GM20000 (cell line): ENCODE results near the gene KCND3.

Source experiments
- DNase-seq: peaks from one replicate; pipeline ENCODE4 v3.0.0; 2012; ENCODE audit warnings: low spot score
- TF ChIP-seq, protein P1 (sequence below): IDR thresholded peaks from 2 replicates; pipeline ENCODE4 v1.5.1; 2012; ENCODE audit warnings: mild to moderate bottlenecking, control low read depth; ENCODE audit errors: extremely low read depth, missing control alignments

Gene KCND3

DNA sequence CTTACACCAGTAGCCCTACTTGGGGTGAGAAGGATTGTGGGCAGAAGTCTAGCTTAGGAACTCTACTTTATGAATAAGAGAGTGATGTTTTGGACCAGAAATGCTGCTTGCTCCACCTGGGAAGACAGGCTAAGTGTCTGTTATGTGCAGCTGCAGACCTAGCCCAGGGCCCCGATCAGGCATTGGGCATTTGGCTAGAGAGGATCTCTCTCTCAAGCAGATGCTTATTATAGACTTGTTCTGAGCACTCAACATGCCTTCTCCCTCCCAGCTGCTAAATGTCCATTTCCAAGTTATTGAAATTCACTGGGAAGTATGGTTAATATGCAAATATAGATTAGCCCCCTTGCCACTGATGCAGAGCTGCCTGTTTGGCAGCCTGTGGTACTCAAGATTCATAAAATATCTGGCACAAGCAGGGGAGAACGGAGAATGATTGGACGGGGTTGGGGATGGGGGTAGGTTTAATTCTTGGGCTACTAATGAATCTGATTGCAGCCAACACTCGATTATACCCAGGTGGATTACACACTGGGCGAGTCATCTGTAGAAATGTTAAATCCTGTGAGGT is 115.9 kb downstream of the KCND3 start:
- TF ChIP-seq, protein P1, sequence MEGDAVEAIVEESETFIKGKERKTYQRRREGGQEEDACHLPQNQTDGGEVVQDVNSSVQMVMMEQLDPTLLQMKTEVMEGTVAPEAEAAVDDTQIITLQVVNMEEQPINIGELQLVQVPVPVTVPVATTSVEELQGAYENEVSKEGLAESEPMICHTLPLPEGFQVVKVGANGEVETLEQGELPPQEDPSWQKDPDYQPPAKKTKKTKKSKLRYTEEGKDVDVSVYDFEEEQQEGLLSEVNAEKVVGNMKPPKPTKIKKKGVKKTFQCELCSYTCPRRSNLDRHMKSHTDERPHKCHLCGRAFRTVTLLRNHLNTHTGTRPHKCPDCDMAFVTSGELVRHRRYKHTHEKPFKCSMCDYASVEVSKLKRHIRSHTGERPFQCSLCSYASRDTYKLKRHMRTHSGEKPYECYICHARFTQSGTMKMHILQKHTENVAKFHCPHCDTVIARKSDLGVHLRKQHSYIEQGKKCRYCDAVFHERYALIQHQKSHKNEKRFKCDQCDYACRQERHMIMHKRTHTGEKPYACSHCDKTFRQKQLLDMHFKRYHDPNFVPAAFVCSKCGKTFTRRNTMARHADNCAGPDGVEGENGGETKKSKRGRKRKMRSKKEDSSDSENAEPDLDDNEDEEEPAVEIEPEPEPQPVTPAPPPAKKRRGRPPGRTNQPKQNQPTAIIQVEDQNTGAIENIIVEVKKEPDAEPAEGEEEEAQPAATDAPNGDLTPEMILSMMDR = no peak
- DNase-seq = no peak

DNA sequence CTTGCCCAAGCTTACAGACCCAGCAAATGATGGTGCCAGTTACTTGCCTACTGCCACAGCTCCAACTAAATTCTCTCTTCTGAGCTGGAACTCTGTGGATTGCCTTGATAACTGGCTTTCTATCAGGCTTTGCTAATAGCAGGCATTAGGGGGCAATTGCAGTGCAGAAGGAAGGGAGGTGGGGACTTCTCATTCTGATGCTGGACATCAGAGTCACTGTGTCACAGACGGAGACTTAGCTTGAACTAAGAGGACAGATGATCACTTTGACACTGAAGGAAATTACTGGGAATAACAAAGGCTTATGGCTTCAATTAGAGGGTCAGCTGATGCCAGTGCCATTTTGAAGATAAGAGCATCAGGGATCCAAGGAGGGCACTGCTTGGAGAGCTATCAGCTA is 119.3 kb downstream of the KCND3 start:
- DNase-seq = no peak
- TF ChIP-seq, protein P1 = no peak

DNA sequence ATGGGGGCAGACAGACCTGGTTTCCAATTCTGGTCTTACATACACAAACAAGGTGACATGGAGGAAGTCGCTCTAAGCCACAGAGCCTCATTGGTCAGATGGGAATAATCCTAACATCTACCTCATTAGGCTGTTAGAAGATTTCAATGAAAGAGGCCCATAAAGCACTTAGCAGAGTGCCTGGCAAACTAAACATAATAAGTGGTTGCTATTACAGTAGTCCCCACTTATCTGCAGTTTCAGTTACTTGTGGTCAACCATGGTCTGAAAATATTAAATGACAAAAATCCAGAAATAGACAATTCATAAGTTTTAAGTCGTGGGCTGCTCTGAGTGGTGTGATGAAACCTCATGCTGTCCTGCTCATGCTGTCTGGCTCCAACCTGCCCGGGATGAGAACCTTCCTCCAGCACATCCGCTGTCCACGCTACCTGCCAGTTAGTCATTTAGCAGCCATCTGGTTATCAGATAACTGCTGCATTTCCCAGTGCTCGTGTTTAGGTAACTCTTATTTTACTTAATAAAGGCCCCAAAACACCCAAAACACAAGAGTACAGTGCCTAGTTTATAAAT is 121.5 kb downstream of the KCND3 start:
- DNase-seq = no peak
- TF ChIP-seq, protein P1 = no peak

DNA sequence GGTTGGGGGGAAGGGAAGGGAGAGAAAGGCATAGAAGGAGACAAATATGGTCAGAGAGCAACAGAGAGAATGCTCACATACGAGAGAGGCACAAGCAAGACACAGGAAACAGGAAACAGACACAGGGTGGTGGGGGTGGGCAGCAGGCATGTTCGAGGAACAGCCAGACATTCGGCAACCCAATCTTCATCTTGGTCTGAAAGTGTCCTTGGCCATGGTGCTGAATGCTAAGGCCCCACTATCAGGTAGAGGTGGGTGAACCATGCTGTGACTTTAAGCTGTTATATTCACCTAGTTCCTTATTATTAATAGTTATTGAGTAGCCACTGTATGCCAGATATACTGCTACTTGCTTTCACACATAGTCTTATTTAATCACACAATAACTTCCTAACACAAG is 124.6 kb downstream of the KCND3 start:
- peak; percentile 13 for DNase-seq
- TF ChIP-seq, protein P1 = no peak

DNA sequence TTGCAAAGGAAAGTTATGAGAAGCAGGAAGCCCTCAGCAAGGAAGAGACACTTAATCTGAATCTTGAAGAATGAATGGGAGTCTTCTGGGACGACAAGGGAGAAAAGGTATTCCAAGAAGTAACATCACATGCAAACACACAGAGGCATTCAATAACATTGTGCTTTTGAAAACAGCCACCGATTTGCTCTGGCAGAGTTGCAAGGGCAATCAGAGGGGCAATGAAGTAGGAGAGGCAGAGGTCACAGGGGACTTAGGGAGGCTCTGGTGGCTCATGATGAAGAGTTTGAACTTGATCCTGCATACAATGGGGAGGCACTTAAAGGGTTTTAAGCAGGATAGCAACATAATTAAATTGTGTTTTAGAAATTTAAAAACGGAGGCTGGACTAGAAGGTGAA is 126.1 kb downstream of the KCND3 start:
- no peak for DNase-seq
- TF ChIP-seq, protein P1 = no peak

DNA sequence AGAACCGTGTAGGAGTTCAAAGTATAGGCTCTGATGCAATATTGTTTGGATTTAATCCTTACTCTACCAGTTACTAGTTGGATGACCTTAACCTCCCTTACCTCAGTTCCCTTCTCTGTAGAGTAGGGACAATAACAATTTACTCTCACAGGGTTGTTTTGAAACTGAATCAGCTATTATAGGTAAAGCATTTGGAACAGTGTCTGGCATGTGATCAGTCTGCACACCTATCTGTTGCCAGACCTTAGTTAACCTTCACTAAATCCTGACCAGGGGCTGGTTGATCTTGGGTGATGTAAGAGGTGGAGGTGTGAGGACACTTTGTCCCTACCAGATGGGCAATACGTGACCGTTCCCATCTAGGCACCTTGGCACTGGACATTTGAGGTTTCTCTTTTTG is 126.9 kb downstream of the KCND3 start:
- TF ChIP-seq, protein P1 = no peak
- DNase-seq = no peak

DNA sequence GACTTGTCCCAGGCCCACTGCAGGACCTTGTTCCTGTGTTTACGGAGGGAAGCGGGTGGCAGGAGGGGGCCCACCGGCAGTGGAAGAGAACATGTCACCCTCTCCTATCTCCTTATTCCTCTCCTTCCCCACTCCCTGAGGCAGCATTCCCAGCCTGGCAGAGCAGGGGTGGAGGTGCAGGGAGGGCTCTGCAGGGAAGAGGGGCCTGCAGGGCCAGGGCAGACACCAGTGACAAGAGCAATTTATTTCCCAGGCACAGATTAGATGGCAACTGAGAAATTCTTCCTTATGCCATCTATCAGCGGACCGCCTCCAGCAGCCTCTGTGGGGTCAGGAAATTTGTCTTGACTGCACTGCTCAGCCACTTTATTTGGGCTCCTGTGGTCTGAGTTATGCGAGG is 127.9 kb downstream of the KCND3 start:
- TF ChIP-seq, protein P1 = no peak
- no peak for DNase-seq
